ENCODE data around the gene IL10RB.
"Not testable (repeated sequence)": the region's sequence is repeated elsewhere in the genome, so short reads cannot be mapped to it uniquely, and the experiment has no call there.

IL10RB gene

DNA sequence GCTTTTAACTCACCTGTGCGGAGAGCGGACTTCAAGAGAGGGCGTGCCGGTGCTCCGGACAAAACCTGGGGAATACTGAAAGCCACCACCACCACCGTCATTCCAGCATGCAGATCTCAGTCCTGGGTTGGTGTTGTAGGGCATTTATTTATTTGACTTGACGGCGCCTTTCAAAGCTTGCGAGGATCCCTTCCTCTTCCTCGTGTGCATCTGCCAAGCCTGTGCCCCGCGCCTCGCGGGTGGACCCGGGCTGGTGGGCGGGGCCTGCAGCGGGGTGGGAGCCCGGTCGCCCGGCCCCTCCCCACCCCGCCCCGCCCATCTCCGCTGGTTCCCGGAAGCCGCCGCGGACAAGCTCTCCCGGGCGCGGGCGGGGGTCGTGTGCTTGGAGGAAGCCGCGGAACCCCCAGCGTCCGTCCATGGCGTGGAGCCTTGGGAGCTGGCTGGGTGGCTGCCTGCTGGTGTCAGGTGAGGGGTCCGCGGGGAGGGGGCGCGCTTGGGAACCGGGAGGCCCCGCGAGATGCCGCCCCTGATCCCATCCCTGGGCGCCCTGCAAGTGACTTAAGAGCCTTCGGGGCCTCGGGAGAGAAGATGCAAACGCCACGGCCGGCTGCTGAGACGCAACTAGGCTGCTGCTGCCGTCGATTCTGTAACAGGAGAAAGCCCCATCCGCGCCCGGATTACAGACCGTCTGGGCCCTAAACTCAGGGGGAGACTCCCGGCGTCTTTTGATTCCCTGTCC is at the start of gene IL10RB:
TSS of gene IL10RB (plus strand) at position 318 of the 739 bp plus-strand sequence. CDS start at position 417, 99 bp downstream.
- peak; percentile 64 for DNase-seq (ENCODE audit: low read depth)

DNA sequence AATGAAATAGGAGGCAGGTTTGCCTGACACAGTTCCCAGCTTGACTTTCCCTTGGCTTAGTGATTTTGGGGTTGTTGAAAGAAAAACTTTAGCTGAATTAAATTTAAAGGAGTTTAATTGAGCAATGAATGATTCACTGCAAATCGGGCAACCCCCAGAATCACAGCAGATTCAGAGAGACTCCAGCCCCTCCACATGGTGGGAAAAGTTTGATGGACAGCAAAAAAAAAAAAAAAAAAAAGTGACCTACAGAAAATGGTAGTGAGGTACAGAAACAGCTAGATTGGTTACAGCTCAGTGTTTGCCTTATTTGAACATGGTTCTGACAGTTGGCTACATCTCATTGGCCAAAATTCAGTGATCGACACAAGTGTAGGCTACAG is 49.0 kb upstream of the IL10RB start:
- DNase-seq (ENCODE audit: low read depth): no peak

DNA sequence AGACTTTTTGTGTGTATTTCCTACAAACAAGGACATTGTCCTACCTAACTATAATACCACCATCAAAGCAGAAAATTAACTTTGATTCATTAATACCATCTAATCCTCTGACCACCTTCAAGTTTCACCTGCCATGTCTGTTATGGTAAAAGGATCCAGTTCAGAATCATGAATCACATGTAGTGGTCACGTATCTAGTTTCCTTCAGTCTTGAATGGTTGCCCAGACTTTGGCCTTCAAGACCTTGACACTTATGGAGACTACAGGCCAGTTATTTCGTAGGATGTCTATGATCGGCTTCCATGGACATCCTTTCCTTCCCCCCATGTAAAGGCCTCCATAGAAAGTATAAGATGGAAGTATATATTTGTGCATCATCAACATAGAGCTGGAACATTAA is 46.9 kb upstream of the IL10RB start:
- no peak for DNase-seq (ENCODE audit: low read depth)

DNA sequence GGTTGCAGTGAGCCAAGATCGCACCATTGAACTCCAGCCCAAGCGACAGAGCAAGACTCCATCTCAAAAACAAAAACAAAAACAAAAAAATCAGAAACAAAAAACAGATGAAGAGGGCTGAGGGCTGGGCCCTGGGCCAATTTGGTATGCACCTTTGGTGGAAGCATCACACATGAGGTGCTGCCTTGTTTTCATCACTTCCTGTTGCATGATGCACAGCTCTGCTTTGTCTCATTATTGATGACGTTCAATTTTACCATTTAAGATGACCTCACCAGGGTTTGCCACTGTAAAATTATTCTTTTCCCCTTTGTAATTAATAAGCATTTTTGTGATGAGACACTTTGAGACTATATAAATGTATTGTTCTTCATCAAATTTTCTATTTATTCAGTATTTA is 46.2 kb upstream of the IL10RB start:
- DNase-seq (ENCODE audit: low read depth): no peak

DNA sequence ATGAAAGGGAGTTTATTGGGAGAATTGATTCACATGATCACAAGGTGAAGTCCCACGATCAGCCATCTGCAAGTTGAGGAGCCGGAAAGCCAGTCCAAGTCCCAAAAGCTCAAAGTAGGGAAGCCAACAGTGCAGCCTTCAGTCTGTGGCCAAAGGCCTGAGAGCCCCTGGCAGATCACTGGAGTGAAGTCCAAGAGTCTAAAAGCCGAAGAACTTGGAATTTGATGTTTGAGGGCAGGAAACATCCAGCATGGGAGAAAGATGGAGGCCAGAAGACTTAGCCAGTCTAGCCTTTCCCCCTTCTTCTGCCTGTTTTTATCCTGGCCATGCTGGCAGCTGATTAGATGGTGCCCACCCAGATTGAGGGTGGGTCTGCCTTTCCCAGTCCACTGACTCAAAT is 40.8 kb upstream of the IL10RB start:
- DNase-seq (ENCODE audit: low read depth): not testable (repeated sequence)

DNA sequence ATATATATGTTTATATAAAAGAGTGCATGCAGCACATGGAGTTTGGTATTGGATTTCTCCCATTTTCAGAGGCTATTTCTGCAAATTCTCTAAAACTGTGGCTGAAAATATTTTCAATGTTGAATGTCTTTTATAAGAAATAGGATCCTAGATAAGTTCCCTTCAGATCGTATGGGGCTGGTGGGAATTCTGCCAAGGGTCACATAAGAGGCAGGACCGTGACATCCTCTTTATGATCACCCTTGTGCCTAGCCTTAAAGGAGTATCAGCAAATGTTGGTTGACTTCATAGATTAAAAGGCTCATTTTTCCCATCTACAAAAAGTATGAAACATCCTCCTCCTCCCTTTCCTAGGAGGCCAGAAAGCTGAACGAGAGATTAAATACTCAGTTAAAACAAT is 37.7 kb upstream of the IL10RB start:
- DNase-seq (ENCODE audit: low read depth): no peak

DNA sequence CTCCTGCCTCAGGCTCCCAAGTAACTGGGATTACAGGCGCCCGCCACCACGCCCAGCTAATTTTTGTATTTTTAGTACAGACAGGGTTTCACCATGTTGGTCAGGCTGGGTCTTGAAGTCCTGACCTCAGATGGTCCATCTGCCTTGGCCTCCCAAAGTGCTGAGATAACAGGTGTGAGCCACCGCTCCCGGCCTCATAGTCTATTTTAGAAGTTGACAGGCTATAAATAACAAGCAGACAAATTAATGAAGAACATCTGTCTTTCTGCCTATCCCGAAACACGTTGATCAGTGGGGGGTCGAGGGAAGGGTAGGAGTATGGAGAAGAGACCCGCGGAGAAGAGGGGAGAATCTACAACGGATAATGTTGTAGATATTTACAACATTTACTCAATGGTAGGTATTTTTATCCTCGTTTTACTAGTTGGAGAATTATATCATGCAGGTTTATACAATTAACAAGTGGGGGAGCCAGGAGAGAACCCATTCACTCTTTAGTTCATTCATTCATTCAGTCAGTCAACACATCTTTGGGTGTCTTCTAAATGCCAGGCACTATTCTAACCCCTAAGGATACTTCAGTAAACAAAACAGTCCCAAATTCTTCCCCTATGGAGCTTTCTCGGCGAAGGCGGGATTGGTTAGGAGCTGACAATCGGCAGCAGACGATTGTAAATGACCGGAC is 36.9 kb upstream of the IL10RB start:
- DNase-seq (ENCODE audit: low read depth): no peak

DNA sequence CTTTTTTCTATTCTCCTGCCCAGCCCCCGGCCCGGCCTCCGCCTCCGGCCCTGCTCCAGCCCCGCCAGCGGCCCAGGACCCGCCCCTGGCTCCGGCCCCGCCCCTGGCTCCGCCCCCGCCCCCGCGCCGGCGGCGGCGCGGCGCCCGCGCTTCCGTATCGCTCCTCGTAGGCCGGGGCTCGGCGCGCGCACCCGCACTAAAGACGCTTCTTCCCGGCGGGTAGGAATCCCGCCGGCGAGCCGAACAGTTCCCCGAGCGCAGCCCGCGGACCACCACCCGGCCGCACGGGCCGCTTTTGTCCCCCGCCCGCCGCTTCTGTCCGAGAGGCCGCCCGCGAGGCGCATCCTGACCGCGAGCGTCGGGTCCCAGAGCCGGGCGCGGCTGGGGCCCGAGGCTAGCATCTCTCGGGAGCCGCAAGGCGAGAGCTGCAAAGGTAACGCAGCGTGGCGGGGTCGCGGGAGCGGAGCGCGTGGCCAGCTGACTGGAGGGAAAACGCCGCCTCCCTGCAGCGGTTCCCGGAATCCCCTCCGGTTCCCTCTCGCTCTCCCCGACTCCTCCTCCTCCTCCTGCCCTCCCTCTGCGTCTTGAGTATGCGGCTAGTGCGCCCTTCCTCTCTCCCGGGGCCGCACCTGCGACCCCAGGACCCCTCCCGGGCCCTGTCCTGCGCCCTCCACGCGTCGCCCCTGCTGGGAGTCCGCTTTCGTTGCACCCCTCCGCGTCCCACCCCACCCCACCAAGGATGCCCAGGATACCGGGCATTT is 36.2 kb upstream of the IL10RB start, which contains the start of gene IFNAR2:
TSS of gene IFNAR2 (plus strand) at position 155 of the 761 bp plus-strand sequence. CDS start 11,985 bp downstream, outside the sequence.
- peak; percentile 74 for DNase-seq (ENCODE audit: low read depth)

DNA sequence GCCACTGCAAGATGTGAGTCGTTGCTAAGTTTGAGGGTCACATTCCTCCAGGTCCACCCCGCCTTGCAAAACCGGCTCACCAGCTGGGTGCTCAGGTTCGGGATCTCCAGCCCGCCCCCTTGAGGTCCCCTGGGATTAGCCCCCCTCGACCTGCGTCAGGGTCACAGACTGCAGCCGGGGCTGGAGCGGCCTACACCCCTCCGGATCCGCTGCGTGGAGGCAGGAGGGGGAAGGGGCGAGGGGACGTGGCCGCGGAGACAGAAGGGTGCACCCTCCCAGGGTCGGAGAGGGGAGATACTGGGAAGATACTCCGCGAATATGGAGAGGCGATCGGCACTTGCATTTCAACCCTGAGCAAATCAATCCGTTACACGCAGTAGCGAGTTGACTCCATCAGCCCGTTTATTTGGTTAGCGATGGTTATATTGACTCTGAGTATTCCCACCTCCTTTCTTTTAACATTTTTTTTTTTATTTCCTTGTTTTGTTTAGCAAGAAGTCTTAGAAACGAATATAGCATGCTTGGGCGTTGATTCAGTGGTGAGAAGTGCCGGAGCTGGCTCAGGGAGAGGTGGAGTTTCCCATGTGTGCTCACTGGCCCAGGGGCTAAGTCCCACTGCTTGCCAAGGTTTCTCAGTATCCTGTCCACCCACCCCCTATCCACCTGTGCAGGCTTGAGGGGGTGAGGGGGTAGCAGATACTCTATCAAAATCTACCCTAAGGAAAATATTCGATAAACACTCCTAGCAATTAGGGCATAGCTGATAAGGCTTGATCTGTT is 35.4 kb upstream of the IL10RB start:
- DNase-seq (ENCODE audit: low read depth): no peak

DNA sequence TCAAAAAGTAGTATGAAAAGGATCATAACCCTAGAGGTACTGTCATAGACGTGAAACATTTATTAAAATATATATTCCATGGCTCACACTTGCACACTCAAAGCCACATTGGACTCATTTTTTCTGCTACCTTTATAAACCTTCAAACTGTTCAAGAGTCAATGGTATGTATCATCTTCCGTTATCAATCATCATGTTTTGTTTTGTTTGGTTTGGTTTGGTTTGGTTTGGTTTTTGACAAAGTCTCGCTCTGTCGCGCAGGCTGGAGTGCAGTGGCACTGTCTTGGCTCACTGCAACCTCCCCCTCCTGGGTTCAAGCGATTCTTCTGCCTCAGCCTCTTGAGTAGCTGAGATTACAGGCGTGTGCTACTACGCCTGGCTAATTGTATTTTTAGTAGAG is 34.6 kb upstream of the IL10RB start:
- no peak for DNase-seq (ENCODE audit: low read depth)

DNA sequence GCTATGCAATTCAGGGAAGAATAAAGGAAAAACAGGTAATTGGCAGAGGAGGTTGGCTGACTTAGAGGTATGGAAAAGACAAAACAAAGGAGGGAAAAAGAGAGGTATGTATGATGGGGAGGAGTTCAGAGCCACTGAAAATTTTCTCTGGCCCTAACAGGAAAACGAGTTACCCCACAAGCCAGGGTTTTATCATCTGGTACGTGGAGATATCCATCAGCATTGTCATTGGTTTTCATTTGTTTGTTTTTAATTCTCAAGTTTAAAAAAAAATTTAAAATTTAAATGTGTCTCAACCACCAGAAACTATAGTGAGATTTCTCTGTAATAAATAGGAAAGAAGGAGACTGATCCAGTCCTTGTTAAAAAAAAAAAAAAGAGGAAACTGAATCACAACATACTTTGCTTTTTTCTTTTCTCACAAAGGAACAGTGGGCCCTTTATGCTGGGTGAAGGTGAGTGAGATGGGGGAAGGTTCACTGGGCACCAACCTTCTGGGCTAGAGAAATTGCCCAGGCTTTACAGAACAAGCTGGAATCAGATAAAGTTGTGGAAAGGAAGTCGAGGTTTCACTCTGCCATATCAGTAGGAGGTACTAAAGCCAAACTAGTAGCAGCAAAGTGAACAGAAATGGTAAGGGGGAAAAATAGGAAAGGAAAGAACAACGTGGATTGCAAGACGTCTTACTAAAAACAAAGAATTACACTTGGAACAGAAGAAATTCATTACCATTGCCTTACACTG is 33.7 kb upstream of the IL10RB start:
- no peak for DNase-seq (ENCODE audit: low read depth)

DNA sequence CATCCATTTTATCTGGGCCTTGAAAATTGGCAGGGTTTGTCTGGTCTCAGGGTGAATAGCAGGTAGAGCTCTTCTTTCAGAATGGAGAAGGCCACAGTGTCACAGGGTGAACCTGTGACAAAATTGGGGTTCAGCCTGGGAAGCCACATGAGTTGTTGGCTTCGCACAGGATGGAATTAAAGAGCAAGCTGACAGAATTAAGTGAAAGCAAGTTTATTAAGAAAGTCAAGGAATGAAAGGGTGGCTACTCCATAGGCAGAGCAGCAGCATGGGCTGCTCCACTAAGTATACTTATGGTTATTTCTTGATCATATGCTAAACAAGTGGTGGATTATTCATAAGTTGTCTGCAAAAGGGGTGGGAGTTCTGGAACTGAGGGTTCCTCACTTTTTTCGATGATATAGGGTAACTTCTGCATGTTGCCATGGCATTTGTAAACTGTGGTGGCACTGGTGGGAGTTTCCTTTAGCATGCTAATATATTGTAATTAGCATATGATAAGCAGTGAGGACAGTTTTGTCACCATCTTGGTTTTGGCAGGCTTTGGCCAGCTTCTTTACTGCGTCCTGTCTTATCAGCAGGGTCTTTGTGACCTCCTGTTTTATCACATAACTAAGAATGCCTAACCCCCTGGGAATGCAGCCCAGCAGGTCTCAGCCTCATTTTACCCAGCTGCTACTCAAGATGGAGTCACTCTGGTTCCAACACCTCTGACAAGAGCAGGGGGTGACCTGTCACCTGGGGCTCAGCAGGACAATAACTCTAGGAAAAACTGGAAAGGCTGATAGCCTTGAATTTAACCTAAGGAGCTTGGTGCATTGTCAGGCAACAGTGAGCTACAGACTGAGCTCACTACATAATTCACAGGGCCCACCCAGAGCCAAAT is 31.3 kb upstream of the IL10RB start:
- no peak for DNase-seq (ENCODE audit: low read depth)

DNA sequence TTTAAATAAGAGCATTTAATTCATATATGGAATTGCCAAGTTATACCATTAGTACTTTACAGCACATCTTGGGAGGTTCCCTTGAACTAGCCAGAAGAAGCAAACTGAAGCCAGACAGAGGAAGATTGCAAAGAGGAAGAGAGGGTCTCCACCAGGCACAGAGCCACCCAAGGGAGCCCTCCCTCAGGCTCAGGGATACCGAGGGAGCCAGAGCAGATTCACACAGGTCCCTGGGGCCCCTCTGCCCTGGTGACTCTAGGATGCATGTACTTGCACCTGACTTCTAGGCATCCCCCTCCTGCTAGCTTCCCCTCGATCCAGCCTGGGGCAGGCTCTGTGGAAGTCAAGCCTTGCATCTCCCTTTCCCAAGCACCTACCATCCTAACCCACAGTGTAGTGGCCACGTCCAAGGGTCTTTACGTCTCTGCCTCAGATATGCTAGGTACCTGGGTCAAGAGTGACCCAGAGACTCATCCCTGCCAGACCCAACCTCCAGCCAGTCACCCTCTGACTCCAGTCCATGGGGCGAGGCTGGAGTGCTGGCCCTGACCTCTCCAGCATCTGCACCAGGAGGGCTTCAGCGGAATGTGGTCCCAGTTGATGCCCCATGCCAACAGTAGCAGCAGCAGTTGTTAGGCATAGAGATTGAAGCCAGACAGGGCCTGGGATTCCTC is 30.0 kb upstream of the IL10RB start:
- DNase-seq (ENCODE audit: low read depth): no peak

DNA sequence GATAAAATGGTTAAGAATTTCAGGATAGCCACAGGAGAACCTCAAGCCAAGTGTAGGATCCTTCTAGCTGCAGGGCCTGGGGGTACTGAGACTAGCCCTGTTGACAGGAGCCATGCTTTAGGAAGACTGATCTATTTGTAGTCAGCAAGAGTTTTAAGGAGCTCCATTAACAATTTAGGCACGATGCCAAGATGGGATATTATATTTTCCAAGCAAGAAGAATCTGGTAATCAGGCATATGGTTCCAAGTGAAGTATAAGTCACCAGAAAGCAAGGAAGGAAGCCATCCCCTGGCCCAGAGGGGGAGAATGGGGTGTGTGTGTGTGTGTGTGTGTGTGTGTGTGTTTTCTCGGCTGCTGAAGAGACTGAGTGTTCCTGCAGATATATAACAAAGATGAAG is 29.4 kb upstream of the IL10RB start:
- DNase-seq (ENCODE audit: low read depth): no peak

DNA sequence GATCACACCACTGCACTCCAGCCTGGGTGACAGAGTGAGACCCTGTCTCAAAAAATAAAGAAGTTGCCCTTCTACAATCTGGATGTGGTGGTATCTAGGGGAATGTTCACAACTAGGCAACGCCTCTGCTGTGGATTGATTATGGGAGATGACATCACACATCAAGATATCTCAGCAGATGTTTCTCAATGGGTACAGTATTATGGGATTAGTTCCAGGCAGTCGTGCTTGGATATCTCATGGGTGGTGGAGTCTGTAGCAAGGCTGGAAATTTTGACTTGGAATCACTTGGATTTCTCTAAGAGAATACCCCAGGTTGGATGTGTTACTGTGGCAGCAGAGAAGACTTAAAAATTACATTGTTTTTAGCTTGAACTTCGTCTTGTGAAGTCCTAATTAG is 28.7 kb upstream of the IL10RB start:
- no peak for DNase-seq (ENCODE audit: low read depth)

DNA sequence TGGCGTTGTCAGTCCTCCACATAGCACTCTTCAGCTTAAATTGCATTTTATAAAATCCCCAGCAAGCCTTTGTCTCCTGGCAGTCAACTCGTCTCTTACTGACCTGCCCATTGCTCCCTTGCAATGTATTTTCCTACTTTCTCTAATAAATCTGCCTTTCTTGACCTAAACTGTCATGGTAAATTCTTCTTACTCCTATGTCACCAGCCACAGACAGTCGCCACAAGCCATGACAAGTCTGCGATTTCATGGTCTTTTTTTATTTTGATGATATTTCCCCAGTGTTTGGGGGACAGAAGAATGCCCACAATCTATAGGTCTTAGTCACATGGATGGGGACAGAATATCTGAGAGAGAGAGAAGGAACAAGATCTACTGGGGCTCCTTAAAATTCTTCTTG is 28.0 kb upstream of the IL10RB start:
- no peak for DNase-seq (ENCODE audit: low read depth)

DNA sequence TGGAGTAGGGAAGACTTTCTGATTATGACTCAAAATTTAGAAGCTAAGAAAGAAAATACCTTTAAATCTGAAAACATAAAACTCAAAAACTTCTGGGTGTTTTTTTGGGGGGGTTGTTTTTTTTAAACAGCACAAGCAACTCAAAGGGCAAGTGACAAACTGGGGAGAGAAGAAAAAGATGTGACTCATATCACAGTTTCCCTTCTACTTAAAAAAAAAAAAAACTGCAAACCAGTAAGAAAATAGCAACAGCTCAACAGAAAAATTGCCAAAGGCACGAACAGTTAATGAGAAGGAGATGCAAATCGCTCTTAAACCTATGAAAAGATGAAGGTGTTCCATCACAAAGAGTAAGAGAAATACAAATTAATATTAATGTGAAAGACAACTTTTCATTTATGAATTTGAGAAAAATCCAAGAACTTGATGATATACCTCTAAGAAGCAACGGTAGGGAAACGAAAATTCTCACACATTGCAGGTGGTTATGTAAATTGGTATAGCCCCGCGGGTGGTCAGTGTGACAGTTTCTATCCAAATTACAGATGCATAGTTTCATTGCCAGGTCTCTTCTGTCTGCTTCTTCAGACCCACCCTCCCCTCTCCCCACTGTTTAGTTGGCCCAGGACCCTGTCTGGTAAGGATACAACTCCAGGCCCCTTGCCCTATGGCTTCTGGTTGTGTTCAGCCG is 27.5 kb upstream of the IL10RB start:
- DNase-seq (ENCODE audit: low read depth): no peak

DNA sequence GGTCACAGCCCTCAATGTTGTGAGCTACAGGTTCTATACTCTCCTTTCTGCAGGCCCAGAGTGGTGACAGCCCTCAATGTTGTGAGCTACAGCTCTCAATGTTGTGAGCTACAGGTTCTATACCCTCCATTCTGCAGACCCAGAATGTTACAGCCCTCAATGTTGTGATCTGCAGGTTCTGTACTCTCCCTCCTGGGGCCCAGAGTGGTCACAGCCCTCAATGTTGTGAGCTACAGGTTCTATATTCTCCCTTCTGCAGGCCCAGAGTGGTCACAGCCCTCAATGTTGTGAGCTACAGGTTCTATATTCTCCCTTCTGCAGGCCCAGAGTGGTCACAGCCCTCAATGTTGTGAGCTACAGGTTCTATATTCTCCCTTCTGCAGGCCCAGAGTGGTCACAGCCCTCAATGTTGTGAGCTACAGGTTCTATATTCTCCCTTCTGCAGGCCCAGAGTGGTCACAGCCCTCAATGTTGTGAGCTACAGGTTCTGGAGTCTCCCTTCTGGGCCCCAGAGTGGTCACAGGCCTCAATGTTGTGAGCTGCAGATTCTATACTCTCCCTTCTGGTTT is 26.5 kb upstream of the IL10RB start:
- DNase-seq (ENCODE audit: low read depth): not testable (repeated sequence)

DNA sequence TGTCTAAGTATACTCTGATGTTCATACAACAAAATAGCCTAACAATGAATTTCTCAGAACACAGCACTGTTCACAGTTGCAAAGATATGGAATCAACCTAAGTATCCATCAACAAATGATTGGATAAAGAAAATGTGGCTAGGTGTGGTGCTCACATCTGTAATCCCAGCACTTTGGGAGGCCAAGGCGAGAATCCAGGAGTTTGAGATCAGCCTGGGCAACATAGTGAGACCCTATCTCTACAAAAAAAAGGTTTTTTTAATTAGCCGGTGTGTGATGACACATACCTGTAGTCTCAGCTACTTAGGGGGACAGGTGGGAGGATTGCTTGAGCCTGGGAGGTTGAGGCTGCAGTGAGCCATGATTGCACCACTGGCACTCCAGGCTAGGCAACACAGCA is 25.8 kb upstream of the IL10RB start:
- DNase-seq (ENCODE audit: low read depth): no peak

All from activated T-cell treated with anti-CD3 and anti-CD28 coated beads for 24 hours (primary cell).